K562 (cell line): ENCODE measurements around the gene TM4SF20. TPM values are rescaled to one million over a fixed set of nuclear protein-coding genes. Genes with fewer than 3 reads are reported as not detected.

Source experiments
- E2F8 ChIP-seq: fragments of 450-650 bp; IDR thresholded peaks from 2 replicates; pipeline ENCODE4 v1.7.1; 2018; ENCODE audit warnings: mild to moderate bottlenecking, low read depth; ENCODE audit not compliant: partially characterized antibody
- GABPB2 ChIP-seq: fragments of 250-450 bp; sonication (Bioruptor Pico); conservative IDR thresholded peaks from 2 replicates; pipeline ENCODE4 v1.5.1; 2021; ENCODE audit warnings: mild to moderate bottlenecking
- MAX ChIP-seq: sonication (generic); formaldehyde crosslinking; IDR thresholded peaks from 2 replicates; pipeline ENCODE4 v1.9.0; 2022; ENCODE audit warnings: mild to moderate bottlenecking, missing genetic modification reagents
- PHF21A ChIP-seq: fragments of 450-650 bp; IDR thresholded peaks from 2 replicates; pipeline ENCODE4 v1.6.1; 2017; ENCODE audit warnings: low read depth, borderline replicate concordance
- SFPQ ChIP-seq: fragments of 200-400 bp; formaldehyde crosslinking; IDR thresholded peaks from 2 replicates; pipeline ENCODE4 v1.6.1; 2017; ENCODE audit warnings: mild to moderate bottlenecking, low read depth, low read length, moderate library complexity
- ZBTB40 ChIP-seq, 2 experiments: fragments of 450-650 bp in 1 of 2; sonication (generic) in 1 of 2; formaldehyde crosslinking in 1 of 2; IDR thresholded peaks; 2 replicates each; pipeline versions ENCODE4 v1.7.1 to v1.9.0; 2016 to 2022; ENCODE audit warnings: inconsistent platforms in 1 of 2, mild to moderate bottlenecking in 1 of 2, missing genetic modification reagents in 1 of 2
- ZKSCAN3 ChIP-seq: fragments of 250-450 bp; sonication (Bioruptor Pico); IDR thresholded peaks from 2 replicates; pipeline ENCODE4 v1.4.0; 2020
- ZNF395 ChIP-seq: fragments of 200-800 bp; sonication (Bioruptor generic); IDR thresholded peaks from 2 replicates; pipeline ENCODE4 v1.6.1; 2017; ENCODE audit warnings: missing genetic modification characterization, missing compliant biosample characterization
- polyA plus RNA-seq, 8 experiments: library from polyadenylated mRNA; depleted of rRNA in 4 of 8; stranded (reverse) in 5 of 8; unstranded in 3 of 8; fragments of >200 nt; fragmentation: Nextera tagmentation in 2 of 8; fragmentation: Illumina TruSeq in 1 of 8; extraction: Ambion mirVana in 2 of 8; extraction: Trizol in 1 of 8; gene quantifications; 2 replicates each; pipeline versions ENCODE4 v1.2.1 to v1.2.3, GENCODE V29; 2011 to 2014; ENCODE audit warnings: inconsistent platforms in 1 of 8, missing spikeins in 1 of 8
- total RNA-seq, 7 experiments: library from RNA; depleted of rRNA in 6 of 7; stranded (reverse); fragments of >200 nt in 6 of 7; fragmentation: Illumina TruSeq in 2 of 7; extraction: Trizol in 2 of 7; gene quantifications; 2 replicates each; pipeline versions ENCODE4 v1.2.1 to v1.2.3, GENCODE V29; 2011 to 2021; ENCODE audit warnings: low replicate concordance in 1 of 7

TM4SF20 gene
- total and polyA plus RNA-seq, 9 of the 15 experiments (the other 6 are each of a cell fraction or from before 2014, with no cell fraction given), result not detected

DNA sequence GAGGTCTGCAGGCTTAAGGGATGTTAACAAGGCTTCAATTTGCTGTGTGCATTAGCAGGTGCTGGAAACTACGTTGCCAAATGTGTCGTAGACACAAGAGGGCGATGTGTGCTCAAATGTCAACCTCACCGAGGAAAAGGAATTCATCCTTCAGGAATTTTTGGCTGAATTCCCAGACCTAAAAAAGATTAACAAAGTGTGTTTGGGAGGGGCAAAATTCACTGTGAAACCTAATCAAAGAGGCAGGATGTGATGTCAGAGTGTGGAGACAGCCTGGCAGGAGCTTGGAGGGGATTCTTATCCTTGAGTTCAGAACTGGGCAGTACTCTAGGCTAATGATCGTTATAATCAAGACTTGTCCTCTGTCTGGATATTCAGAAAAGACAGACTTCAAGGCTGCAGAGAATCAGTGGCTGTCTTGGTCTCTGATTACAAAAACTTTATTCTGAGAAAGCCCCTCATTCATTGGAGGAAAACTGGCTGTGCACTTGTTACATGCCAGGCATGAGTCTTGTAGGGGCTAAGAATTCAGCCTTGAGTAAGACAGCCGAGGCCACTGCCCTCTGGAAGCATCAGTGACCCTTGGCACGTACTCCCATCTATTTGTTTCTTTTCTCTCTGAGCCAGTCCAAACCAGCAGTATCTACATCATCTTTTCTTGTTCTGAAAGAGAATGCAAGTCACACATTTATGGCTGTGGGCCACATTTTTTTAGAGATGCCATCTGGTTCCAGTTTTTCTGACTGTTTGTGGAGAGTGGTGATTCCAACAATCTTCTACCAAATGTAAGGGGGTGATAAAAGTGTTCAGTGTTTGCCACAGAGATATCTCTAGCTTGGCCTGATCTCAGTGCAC lies 27.3 kb upstream of the TM4SF20 start (continued):
- no peak for TF ChIP-seq SFPQ
- no peak for TF ChIP-seq PHF21A
- no peak for TF ChIP-seq ZKSCAN3 (CRISPR knock-in tag)
- TF ChIP-seq MAX, result no peak
- TF ChIP-seq E2F8, result no peak
- TF ChIP-seq GABPB2 (CRISPR knock-in tag), result no peak
- no peak for TF ChIP-seq ZNF395
- TF ChIP-seq ZBTB40 (IDR thresholded peaks at IDR 0.05), result no peak
- no peak for TF ChIP-seq ZBTB40 (CRISPR knock-in tag; IDR thresholded peaks at IDR 0.05)
